Neural cell (in vitro differentiated cells): ENCODE data around the gene POLN. TPM values are rescaled to one million over a fixed set of nuclear protein-coding genes. Genes with fewer than 3 reads are reported as not detected.

Experiments
- H2AFZ ChIP-seq: fragments of 200-600, 300-800 bp; sonication (generic), shearing (Covaris generic); 2 replicates; pipeline ENCODE4 v1.6.0; 2014; ENCODE audit warnings: low read depth, mild to moderate bottlenecking, antibody characterized with exemption, low read length, moderate library complexity
- H3F3A ChIP-seq: fragments of 200-600 bp; shearing (Covaris generic); 2 replicates; pipeline ENCODE4 v1.6.1; 2016; ENCODE audit warnings: mild to moderate bottlenecking, moderate library complexity, mixed read lengths, antibody characterized with exemption, low read length; ENCODE audit not compliant: insufficient read depth, poor library complexity, severe bottlenecking
- H3K27ac ChIP-seq: fragments of 200-600, 300-800 bp; sonication (generic), shearing (Covaris generic); 2 replicates; pipeline ENCODE4 v1.5.1; 2014; ENCODE audit warnings: mild to moderate bottlenecking, low read length, moderate library complexity
- H3K27me3 ChIP-seq: fragments of 300-800, 200-600 bp; sonication (generic), shearing (Covaris generic); 2 replicates; pipeline ENCODE4 v1.6.0; 2014; ENCODE audit warnings: mild to moderate bottlenecking, low read depth, low read length, moderate library complexity; ENCODE audit not compliant: insufficient read depth
- H3K36me3 ChIP-seq: fragments of 300-800, 200-600 bp; sonication (generic), shearing (Covaris generic); 2 replicates; pipeline ENCODE4 v1.5.1; 2014; ENCODE audit warnings: mild to moderate bottlenecking, antibody characterized with exemption, low read length, moderate library complexity; ENCODE audit not compliant: insufficient read depth
- H3K4me2 ChIP-seq: fragments of 300-800, 200-600 bp; sonication (generic), shearing (Covaris generic); 2 replicates; pipeline ENCODE4 v1.6.0; 2014; ENCODE audit warnings: mild to moderate bottlenecking, low read length
- H3K4me3 ChIP-seq: fragments of 300-800, 200-600 bp; sonication (generic), shearing (Covaris generic); 2 replicates; pipeline ENCODE4 v1.5.1; 2014; ENCODE audit warnings: mild to moderate bottlenecking, low read length, moderate library complexity
- H3K79me2 ChIP-seq: fragments of 200-600 bp; shearing (Covaris generic); replicated peaks from 2 replicates; pipeline ENCODE4 v1.6.0; 2014; ENCODE audit warnings: mild to moderate bottlenecking, low read length, moderate library complexity; ENCODE audit not compliant: insufficient read depth
- H3K9ac ChIP-seq: fragments of 300-800, 200-600 bp; sonication (generic), shearing (Covaris generic); 2 replicates; pipeline ENCODE4 v1.6.1; 2016; ENCODE audit warnings: mild to moderate bottlenecking, low read length, mixed read lengths
- H3K9me2 ChIP-seq: fragments of 200-600 bp; shearing (Covaris generic); 2 replicates; pipeline ENCODE4 v1.6.1; 2016; ENCODE audit warnings: mild to moderate bottlenecking, low read length, mixed read lengths; ENCODE audit not compliant: insufficient read depth
- H3K9me3 ChIP-seq: fragments of 200-600, 300-800 bp; sonication (generic), shearing (Covaris generic); 2 replicates; pipeline ENCODE4 v1.6.1; 2016; ENCODE audit warnings: mild to moderate bottlenecking, mixed run types, low read length, moderate library complexity, mixed read lengths
- H4K20me1 ChIP-seq: fragments of 200-600 bp; shearing (Covaris generic); 2 replicates; pipeline ENCODE4 v1.6.1; 2016; ENCODE audit warnings: mild to moderate bottlenecking, mixed run types; ENCODE audit not compliant: insufficient read depth
- CTCF ChIP-seq: fragments of 450-650 bp; IDR thresholded peaks from 2 replicates; pipeline ENCODE4 v1.5.1; 2014; ENCODE audit warnings: antibody characterized with exemption, mild to moderate bottlenecking, moderate library complexity; ENCODE audit not compliant: poor library complexity, severe bottlenecking
- EP300 ChIP-seq: fragments of 450-650 bp; conservative IDR thresholded peaks from 2 replicates; pipeline ENCODE4 v1.6.1; 2014; ENCODE audit warnings: antibody characterized with exemption, mild to moderate bottlenecking, moderate library complexity; ENCODE audit not compliant: poor library complexity, severe bottlenecking
- EZH2 ChIP-seq: fragments of 200-600, 300-800 bp; shearing (Covaris generic), sonication (generic); IDR thresholded peaks from 2 replicates; pipeline ENCODE4 v1.6.1; 2014; ENCODE audit warnings: antibody characterized with exemption, low read length, borderline replicate concordance, mild to moderate bottlenecking; ENCODE audit not compliant: insufficient read depth, poor library complexity, severe bottlenecking
- MXI1 ChIP-seq: fragments of 450-650 bp; conservative IDR thresholded peaks from 2 replicates; pipeline ENCODE4 v1.6.1; 2014; ENCODE audit warnings: antibody characterized with exemption, mild to moderate bottlenecking; ENCODE audit not compliant: poor library complexity, severe bottlenecking
- POLR2AphosphoS5 ChIP-seq: IDR thresholded peaks from 2 replicates; pipeline ENCODE4 v1.6.1; 2012
- RAD21 ChIP-seq: fragments of 450-650 bp; conservative IDR thresholded peaks from 2 replicates; pipeline ENCODE4 v1.6.1; 2014; ENCODE audit warnings: antibody characterized with exemption, mild to moderate bottlenecking, moderate library complexity
- REST ChIP-seq: IDR thresholded peaks from 2 replicates; pipeline ENCODE4 v1.6.1; 2012; ENCODE audit warnings: borderline replicate concordance
- SMC3 ChIP-seq: fragments of 450-650 bp; conservative IDR thresholded peaks from 2 replicates; pipeline ENCODE4 v1.6.1; 2014; ENCODE audit warnings: antibody characterized with exemption, mild to moderate bottlenecking, moderate library complexity; ENCODE audit not compliant: poor library complexity
- TAF1 ChIP-seq: IDR thresholded peaks from 2 replicates; pipeline ENCODE4 v1.6.1; 2012; ENCODE audit warnings: low read depth
- polyA plus RNA-seq: library from polyadenylated mRNA; depleted of rRNA; stranded (reverse); fragments of >200 nt; gene quantifications from 2 replicates; pipeline ENCODE4 v1.2.3, GENCODE V29; 2014

POLN gene
- polyA plus RNA-seq, 1 donor from 2014 or later: 1.1 TPM

- Histone ChIP-seq H3K9ac (no peak overlapping the region), H3K36me3 (no peaks in the 10 kb centered on the region), H4K20me1 (no peaks in the 10 kb centered on the region), H3K9me2 (no peaks in the 10 kb centered on the region), H3K9me3 (no peaks in the 10 kb centered on the region), H3F3A (no peaks in the 10 kb centered on the region), H3K27me3 (no peaks in the 10 kb centered on the region), H2AFZ (no peak overlapping the region), H3K27ac (no peak overlapping the region), H3K4me3 (no peak overlapping the region), H3K79me2 (no peaks in the 10 kb centered on the region), H3K4me2 (no peak overlapping the region)
- TF ChIP-seq REST: no peak
- TF ChIP-seq EP300: no peak
- TF ChIP-seq EZH2: no peak
- TF ChIP-seq RAD21: no peak
- TF ChIP-seq POLR2AphosphoS5: no peak
- TF ChIP-seq CTCF: no peak
- TF ChIP-seq TAF1: no peak
- TF ChIP-seq MXI1: no peak
- no peak for TF ChIP-seq SMC3
Measured at GRCh38 chr4:2266821-2267220, 24.9 kb upstream of the POLN start.

- H3K27ac ChIP-seq: no peak overlapping the region
- no peaks in the 10 kb centered on the region for H3K9me2 ChIP-seq
- H3K4me3 ChIP-seq: no peak overlapping the region
- H3K79me2 ChIP-seq: peaks cover 5% of the 10 kb centered on the region
- TF ChIP-seq POLR2AphosphoS5 (no peak), TAF1 (no peak), SMC3 (no peak), CTCF (no peak), REST (no peak)
- H3K4me2 ChIP-seq: no peak overlapping the region
- no peaks in the 10 kb centered on the region for H3K27me3 ChIP-seq
- no peaks in the 10 kb centered on the region for H4K20me1 ChIP-seq
- H3K9me3 ChIP-seq: no peaks in the 10 kb centered on the region
- H3K36me3 ChIP-seq: no peaks in the 10 kb centered on the region
- H2AFZ ChIP-seq: no peak overlapping the region
- H3F3A ChIP-seq: no peaks in the 10 kb centered on the region
- H3K9ac ChIP-seq: no peak overlapping the region
Measured at GRCh38 chr4:2266181-2266580, 24.3 kb upstream of the POLN start.
